NCI-H69 (cell line): ENCODE measurements around the gene DOCK11.

ENCODE experiments used
- DNase-seq: peaks from one replicate; lab custom pipeline; 2025; lab: John Stamatoyannopoulos, UW

The DOCK11 gene

DNA sequence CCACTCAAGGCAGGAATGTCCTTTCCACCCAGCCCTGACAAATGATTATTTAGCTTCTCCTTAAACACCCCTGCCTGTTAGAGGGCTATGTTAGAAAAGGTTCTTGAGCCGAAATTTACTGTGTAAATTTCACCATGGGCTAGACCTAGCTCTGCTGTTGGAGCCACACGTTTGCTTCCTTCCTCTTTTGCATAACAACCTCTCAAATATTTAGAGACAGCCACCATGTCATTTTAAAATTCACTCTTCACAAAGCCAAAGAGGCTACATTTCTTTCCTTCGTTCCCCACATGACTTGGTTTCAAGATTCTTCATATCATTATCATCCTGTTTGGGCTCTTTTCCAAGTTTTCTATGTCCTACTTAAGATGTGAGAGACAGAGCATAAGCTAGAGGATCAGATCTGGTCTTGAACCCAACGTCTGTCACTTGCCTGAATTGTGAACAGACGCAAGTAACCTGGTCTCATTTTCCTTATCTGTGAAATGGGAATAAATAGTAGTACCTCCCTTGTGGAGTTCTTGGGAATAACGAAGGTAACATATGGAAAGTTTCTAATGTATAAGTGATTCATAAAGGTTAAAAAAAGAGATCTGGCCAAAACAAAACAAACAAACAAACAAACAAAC, 6.7 kb downstream of the DOCK11 start:
- no peak for DNase-seq

GRCh38 chrX:118503260-118504041, 7.8 kb downstream of the DOCK11 start:
- no peak for DNase-seq

GRCh38 chrX:118504581-118504980, 9.0 kb downstream of the DOCK11 start:
- no peak for DNase-seq

DNA sequence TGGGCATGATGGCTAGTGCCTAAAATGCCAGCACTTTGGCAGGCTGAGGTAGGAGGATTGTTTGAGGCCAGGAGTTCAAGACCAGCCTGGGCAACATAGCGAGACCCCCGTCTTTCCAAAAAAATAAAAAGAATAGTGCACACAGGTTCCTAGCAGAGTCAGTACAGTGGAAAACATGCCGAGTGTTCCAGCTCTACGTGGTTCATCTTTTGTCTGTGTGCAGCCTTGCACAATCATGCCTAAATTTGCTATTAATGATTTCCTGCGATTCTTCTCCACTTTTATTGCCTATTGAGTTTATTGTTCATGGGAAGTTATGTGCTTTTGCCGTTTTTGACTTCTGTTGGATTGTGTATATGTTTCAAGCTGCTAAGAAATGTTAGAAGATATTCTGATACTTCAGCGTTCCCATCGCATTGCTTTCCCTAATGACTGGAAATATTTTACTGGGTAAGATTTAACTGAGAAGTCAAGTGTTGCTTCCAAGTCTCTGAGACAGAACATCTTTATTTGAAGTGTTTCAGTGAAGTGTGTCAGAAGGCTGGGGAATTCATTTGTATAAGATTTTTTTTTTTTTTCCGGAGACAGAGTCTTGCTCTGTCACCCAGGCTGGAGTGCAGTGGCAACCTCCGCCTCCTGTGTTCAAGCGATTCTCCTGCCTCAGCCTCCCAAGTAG, 11.3 kb downstream of the DOCK11 start:
- no peak for DNase-seq

- no peak for DNase-seq
Observed at GRCh38 chrX:118507766-118508165, 12.2 kb downstream of the DOCK11 start.

DNA sequence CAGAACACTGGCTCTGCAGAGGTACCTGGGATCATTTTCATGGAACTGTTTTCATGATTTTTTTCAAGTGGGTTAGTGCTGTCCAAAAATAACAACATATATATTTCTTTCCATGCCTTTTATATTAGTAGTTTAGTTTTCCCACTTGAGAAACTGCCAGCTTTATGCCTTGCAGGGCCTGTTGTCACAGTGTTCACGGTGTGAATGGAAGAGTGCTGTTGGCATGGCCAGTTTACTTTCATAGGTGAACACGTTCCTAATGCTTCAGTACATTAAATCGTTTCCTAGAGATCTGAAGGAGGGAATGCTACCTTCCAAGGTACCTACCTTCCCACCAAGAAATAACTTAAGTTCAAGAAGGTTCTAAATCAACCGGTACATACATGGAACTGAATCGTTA, 12.6 kb downstream of the DOCK11 start:
- no peak for DNase-seq

DNA sequence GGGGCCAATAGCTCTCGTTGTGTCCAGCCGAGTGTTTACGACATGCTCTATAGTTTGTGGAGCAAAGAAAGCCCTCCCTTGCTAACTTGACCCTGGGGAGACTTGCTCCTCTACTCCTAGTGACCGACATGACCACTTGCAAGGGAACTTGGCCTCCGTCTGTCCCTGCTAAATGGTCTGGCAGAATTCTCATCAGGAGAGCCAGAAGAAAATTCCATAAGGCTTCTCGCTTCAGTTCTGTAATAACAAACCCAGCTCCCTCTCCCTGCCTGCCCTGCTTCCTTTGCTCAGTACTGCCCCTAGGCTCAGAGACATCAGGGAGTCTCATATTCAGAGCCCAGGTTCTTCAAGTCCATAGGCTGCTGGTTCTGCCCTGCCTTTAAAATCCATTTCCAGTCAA, 13.0 kb downstream of the DOCK11 start:
- DNase-seq: no peak

DNA sequence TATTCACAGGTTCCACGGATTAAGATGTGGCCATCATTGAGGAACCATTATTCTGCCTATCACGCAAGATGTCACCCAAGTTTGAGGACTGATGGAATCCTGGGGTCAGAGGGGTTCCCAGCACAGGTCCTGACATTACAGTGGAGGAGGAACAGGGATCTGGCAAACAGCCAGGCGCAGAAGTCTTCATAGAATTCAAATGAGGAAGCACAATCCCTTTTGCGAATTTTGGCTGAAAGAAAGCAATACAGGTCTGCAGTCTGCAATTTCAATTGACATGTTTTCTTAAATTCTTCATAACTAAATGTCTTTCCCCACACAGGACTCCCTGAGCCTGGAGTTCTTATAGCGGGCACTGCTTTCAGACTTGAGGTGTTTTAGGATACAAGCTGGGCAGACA, 14.5 kb downstream of the DOCK11 start:
- no peak for DNase-seq

- no peak for DNase-seq
Observed at GRCh38 chrX:118513120-118513898, 17.7 kb downstream of the DOCK11 start.

DNA sequence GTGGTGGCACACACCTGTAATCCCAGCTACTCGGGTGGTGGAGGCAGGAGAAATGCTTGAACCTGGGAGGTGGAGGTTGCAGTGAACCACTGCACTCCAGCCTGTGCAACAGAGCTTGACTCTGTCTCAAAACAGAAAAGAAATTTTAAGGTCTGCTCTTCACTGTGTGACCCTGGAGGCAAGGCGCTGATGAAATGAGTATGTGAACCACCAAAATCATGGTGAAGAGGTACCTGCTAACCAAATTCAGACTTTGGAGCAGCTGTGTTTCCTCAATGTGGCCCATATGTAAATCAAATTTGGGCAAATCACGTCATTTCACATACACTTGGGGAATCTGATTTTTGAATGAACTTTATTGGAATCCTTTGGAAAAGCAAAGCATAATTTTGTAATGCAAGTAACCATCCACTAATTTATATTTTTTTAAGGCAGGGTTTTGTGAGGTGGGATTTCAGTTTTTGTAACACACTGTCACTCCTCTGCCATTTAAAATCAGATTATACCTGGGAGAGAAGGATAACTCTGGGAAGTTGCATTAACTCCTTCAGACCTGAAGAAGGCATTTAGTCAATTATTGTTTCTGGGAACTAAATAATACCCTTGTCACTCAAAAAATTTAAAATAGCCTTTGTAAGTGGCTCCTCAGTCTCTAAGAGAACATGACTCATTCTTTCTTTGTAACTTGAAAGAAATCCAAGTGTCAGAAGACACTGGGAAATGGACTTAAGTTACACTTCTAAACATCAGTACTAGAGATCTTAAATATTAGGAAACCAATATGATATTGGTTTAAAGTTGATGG, 24.0 kb downstream of the DOCK11 start:
- no peak for DNase-seq

DNA sequence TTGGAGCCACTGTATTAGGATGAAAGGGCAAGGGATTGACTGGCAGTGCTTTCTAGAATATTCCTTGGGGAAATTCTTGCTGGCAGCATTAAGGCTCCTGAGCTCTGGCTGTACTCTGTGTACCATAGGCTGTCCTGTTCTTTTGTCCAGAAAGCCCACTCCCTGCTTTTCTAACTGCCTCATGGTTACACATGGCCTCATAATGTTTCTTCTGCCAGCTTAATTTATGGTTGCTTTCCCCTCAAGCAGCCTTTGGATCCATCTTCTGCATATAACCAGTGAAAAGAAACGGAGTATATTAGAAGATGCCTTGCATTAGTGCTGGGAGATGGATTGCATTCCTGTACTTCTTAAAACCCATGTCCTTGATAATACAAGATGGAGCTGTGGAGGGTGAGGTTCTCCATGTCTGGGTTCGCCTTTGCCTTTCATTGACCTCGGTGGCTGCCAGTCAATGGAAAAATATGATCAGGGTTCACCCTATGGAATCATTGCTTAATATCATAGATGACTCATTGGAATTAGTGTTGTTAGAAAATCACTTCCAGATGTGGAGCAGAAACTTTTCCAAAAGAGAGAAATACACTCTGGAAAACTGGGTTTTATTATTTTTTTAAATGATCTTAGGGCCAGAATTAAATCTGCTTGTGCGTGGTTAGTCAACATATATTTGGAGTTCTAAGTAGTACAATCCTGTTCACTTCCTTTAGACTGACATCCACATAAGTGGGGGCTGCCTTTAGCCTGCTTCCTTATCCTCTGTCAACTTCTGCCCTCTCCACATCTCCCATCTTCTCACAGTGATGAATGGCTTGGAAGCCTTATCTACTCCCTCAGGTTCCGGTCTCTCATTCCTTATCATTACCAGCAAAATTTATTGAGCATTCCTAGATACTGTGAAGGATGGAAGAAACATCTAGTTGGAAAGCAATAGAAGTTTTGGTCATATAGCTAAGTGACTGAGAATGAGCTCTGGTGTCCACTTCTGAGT, 24.9 kb downstream of the DOCK11 start:
- no peak for DNase-seq

DNA sequence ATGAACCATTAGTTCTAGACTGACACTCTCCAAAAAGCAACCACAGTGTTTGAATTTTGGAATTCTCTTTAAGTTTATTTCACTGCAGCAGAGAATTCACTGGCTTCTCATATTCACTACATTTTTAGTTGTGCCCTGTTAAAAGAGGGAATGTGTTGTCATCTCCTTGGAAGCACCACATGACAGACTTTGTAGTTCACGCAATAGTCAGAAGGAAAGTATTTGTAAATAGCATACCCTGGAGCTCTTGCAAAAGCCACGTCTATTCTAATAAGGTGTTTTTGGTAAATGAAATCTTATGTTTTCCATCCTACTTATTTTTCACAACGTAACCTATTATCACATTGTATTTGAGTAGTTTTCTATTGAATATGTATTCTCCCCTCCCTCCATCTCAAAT, 25.8 kb downstream of the DOCK11 start:
- DNase-seq: no peak

DNA sequence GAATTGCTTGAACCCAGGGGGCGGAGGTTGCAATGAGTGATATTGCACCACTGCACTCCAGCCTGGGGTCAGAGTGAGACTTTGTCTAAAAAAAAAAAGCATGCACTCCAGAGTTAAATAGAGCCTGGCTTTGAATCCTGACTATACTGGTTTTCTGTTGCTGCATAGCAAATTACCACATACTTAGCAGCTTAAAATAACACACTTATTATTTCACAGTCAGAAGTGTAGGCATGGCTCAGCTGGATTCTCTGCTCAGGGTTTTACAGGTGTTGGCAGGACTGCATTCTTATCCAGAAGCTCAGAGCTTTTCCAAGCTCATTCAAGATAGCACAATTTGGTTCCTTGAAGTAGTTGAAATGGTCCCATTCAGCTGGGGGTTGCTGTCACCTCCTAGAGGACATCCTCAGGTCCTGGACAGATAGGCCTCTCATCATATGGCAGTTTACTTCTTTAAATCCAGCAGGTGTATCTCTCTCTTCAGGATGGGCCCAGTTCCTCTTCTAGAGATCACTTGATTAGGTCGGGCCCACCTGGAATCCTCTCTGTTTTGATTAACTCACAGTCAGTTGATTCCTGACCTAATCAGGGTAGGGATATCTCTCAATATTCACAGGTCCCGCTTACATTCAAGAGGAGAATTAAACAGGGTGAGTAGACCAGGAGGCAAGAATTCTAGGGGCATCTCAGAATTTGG, 26.8 kb downstream of the DOCK11 start:
- DNase-seq: no peak

DNA sequence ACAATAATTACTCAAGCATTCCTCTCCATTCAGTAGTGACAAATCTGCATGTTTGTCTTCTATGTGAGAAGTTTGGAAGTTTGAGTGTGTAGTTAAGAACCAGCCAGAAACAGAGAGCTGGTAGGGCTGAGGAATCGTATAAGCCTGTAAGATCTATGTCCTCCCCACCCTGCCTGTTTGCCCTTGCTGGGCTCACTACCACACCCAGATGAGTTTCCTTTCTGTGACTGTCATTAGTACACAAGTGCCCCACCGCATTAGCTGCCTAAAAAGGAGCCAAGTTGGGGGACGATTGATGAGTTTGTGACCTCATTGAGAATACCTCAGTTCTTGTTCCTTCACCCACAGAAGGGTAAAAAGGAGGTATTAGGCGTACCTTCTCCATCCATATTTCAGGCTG, 28.3 kb downstream of the DOCK11 start:
- no peak for DNase-seq

GRCh38 chrX:118524344-118524743, 28.7 kb downstream of the DOCK11 start:
- no peak for DNase-seq

DNA sequence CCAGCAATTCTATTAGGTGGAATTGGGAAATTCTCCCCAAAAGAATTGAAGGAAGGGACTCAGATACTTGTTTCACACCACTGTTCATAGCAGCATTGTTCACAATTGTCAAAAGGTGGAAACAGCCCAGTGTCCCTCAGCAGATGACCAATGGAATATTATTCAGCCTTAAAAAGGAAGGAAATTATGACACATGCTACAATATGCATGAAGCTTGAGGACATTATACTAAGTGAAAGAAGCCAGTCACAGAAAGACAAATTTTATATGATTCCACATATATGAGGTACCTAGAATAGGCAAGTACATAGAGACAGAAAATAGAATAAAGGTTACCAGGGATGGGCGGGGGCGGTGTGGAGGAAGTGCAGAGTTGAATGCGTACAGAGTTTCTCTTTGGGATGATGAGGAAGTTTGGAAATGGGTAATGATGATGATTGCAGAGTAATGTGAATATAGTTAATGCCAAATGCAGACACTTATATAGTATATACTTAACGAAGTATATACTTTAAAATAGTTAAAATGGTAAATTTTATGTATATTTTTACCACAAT, 29.6 kb downstream of the DOCK11 start:
- DNase-seq: no peak

GRCh38 chrX:118526149-118526548, 30.5 kb downstream of the DOCK11 start:
- peak; percentile 4 for DNase-seq

- no peak for DNase-seq
Observed at GRCh38 chrX:118528071-118528737, 32.6 kb downstream of the DOCK11 start.
